ENCODE measurements around the gene PAPPA2. TPM values are rescaled to one million over a fixed set of nuclear protein-coding genes. Genes with fewer than 3 reads are reported as not detected.
"Not testable (repeated sequence)": the region's sequence is repeated elsewhere in the genome, so short reads cannot be mapped to it uniquely, and the experiment has no call there.

PAPPA2 gene
- total and polyA plus RNA-seq, 5 donors = 0.18 to 1.1 (median 0.74) TPM

GRCh38 chr1:176451741-176452140 is 11.2 kb upstream of the PAPPA2 start:
- 80% methylated on average over 2 of the region's 2 CpGs for WGBS
- H3K9me3 ChIP-seq (ENCODE audit: control insufficient read depth, low read length); ATAC-seq; H3K27ac ChIP-seq (ENCODE audit: low read length); H3K4me1 ChIP-seq (ENCODE audit: control insufficient read depth, insufficient read depth, low read length); H3K27me3 ChIP-seq (ENCODE audit: control insufficient read depth, insufficient read depth); DNase-seq; H3K4me3 ChIP-seq (ENCODE audit: low read length); intact Hi-C loops (cut with DNase I): not testable (repeated sequence)

GRCh38 chr1:176456795-176457194 is 6.2 kb upstream of the PAPPA2 start:
- Histone ChIP-seq H3K9me3 (ENCODE audit: control insufficient read depth, low read length) (no peaks in the 10 kb centered on the region), H3K27me3 (ENCODE audit: control insufficient read depth, insufficient read depth) (no peaks in the 10 kb centered on the region), H3K27ac (ENCODE audit: low read length) (no peak overlapping the region), H3K4me3 (ENCODE audit: low read length) (no peak overlapping the region), H3K4me1 (ENCODE audit: control insufficient read depth, insufficient read depth, low read length) (no peaks in the 10 kb centered on the region)
- WGBS = 76% methylated on average over 8 of the region's 8 CpGs
- intact Hi-C loops (cut with DNase I) = no loop called here
- DNase-seq (no peak), ATAC-seq (no peak)

GRCh38 chr1:176460544-176461336 is 2.2 kb upstream of the PAPPA2 start:
- H3K9me3 ChIP-seq (ENCODE audit: control insufficient read depth, low read length) = no peaks in the 10 kb centered on the region
- H3K4me3 ChIP-seq (ENCODE audit: low read length) = no peak overlapping the region
- no peak overlapping the region for H3K27ac ChIP-seq (ENCODE audit: low read length)
- no peaks in the 10 kb centered on the region for H3K27me3 ChIP-seq (ENCODE audit: control insufficient read depth, insufficient read depth)
- ATAC-seq (no peak), DNase-seq (no peak)
- WGBS = 56% methylated on average over 2 of the region's 2 CpGs
- intact Hi-C loops (cut with DNase I) = no loop called here
- no peaks in the 10 kb centered on the region for H3K4me1 ChIP-seq (ENCODE audit: control insufficient read depth, insufficient read depth, low read length)

- Histone ChIP-seq H3K27me3 (ENCODE audit: control insufficient read depth, insufficient read depth) (no peaks in the 10 kb centered on the region), H3K9me3 (ENCODE audit: control insufficient read depth, low read length) (no peaks in the 10 kb centered on the region), H3K4me3 (ENCODE audit: low read length) (no peak overlapping the region), H3K27ac (ENCODE audit: low read length) (no peak overlapping the region), H3K4me1 (ENCODE audit: control insufficient read depth, insufficient read depth, low read length) (no peaks in the 10 kb centered on the region)
- 75% methylated on average over 1 of the region's 1 CpG for WGBS
- DNase-seq (no peak), ATAC-seq (no peak)
- intact Hi-C loops (cut with DNase I) = no loop called here
These were observed 1.4 kb upstream of the PAPPA2 start for GRCh38 chr1:176461576-176461975.

GRCh38 chr1:176466514-176466913 is 3.5 kb downstream of the PAPPA2 start:
- H3K27ac ChIP-seq (ENCODE audit: low read length) = no peak overlapping the region
- H3K27me3 ChIP-seq (ENCODE audit: control insufficient read depth, insufficient read depth) = no peaks in the 10 kb centered on the region
- 38% methylated on average over 3 of the region's 3 CpGs for WGBS
- DNase-seq (no peak), ATAC-seq (no peak)
- intact Hi-C loops (cut with DNase I) = no loop called here
- no peaks in the 10 kb centered on the region for H3K9me3 ChIP-seq (ENCODE audit: control insufficient read depth, low read length)
- no peak overlapping the region for H3K4me3 ChIP-seq (ENCODE audit: low read length)
- H3K4me1 ChIP-seq (ENCODE audit: control insufficient read depth, insufficient read depth, low read length) = peaks cover 2% of the 10 kb centered on the region

GRCh38 chr1:176469450-176470010 is 6.6 kb downstream of the PAPPA2 start:
- H3K27ac ChIP-seq (ENCODE audit: low read length) = no peak overlapping the region
- no peak overlapping the region for H3K4me3 ChIP-seq (ENCODE audit: low read length)
- ATAC-seq (peak in 1 of 2 donors; percentile 50), DNase-seq (no peak)
- no peaks in the 10 kb centered on the region for H3K27me3 ChIP-seq (ENCODE audit: control insufficient read depth, insufficient read depth)
- H3K4me1 ChIP-seq (ENCODE audit: control insufficient read depth, insufficient read depth, low read length) = peaks cover 2% of the 10 kb centered on the region
- intact Hi-C loops (cut with DNase I) = no loop called here
- WGBS = 40% methylated on average over 7 of the region's 7 CpGs
- no peaks in the 10 kb centered on the region for H3K9me3 ChIP-seq (ENCODE audit: control insufficient read depth, low read length)

GRCh38 chr1:176471338-176472121 is 8.6 kb downstream of the PAPPA2 start:
- intact Hi-C loops (cut with DNase I) = no loop called here
- Histone ChIP-seq H3K27me3 (ENCODE audit: control insufficient read depth, insufficient read depth) (no peaks in the 10 kb centered on the region), H3K4me3 (ENCODE audit: low read length) (no peak overlapping the region), H3K27ac (ENCODE audit: low read length) (no peak overlapping the region), H3K4me1 (ENCODE audit: control insufficient read depth, insufficient read depth, low read length) (peaks cover 2% of the 10 kb centered on the region), H3K9me3 (ENCODE audit: control insufficient read depth, low read length) (no peaks in the 10 kb centered on the region)
- DNase-seq (no peak), ATAC-seq (no peak)
- WGBS = 68% methylated on average over 5 of the region's 5 CpGs

GRCh38 chr1:176479971-176480370 is 17.0 kb downstream of the PAPPA2 start:
- H3K4me1 ChIP-seq (ENCODE audit: control insufficient read depth, insufficient read depth, low read length) = no peaks in the 10 kb centered on the region
- peak in 1 of 3 donors; percentile 19 for DNase-seq

GRCh38 chr1:176480750-176481149 is 17.8 kb downstream of the PAPPA2 start:
- Histone ChIP-seq H3K27ac (ENCODE audit: low read length) (no peak overlapping the region), H3K9me3 (ENCODE audit: control insufficient read depth, low read length) (no peaks in the 10 kb centered on the region), H3K4me3 (ENCODE audit: low read length) (no peak overlapping the region), H3K27me3 (ENCODE audit: control insufficient read depth, insufficient read depth) (no peaks in the 10 kb centered on the region), H3K4me1 (ENCODE audit: control insufficient read depth, insufficient read depth, low read length) (no peaks in the 10 kb centered on the region)
- no peak for ATAC-seq
- 81% methylated on average over 9 of the region's 9 CpGs for WGBS
- intact Hi-C loops (cut with DNase I) = no loop called here
- DNase-seq = no peak

More at GRCh38 chr1:176479971-176480370, 17.0 kb downstream of the PAPPA2 start:
- no peaks in the 10 kb centered on the region for H3K27me3 ChIP-seq (ENCODE audit: control insufficient read depth, insufficient read depth)
- no peak overlapping the region for H3K4me3 ChIP-seq (ENCODE audit: low read length)
- intact Hi-C loops (cut with DNase I) = no loop called here
- no peak overlapping the region for H3K27ac ChIP-seq (ENCODE audit: low read length)
- 40% methylated on average over 7 of the region's 7 CpGs for WGBS
- H3K9me3 ChIP-seq (ENCODE audit: control insufficient read depth, low read length) = no peaks in the 10 kb centered on the region
- no peak for ATAC-seq

GRCh38 chr1:176485083-176485482 is 22.1 kb downstream of the PAPPA2 start:
- WGBS = 68% methylated on average over 1 of the region's 1 CpG
- Histone ChIP-seq H3K4me3 (ENCODE audit: low read length) (no peak overlapping the region), H3K27me3 (ENCODE audit: control insufficient read depth, insufficient read depth) (no peaks in the 10 kb centered on the region), H3K4me1 (ENCODE audit: control insufficient read depth, insufficient read depth, low read length) (no peaks in the 10 kb centered on the region), H3K27ac (ENCODE audit: low read length) (no peak overlapping the region), H3K9me3 (ENCODE audit: control insufficient read depth, low read length) (no peaks in the 10 kb centered on the region)
- DNase-seq = no peak
- no peak for ATAC-seq
- intact Hi-C loops (cut with DNase I) = no loop called here

GRCh38 chr1:176494436-176494835 is 31.5 kb downstream of the PAPPA2 start:
- 38% methylated on average over 5 of the region's 5 CpGs for WGBS
- Histone ChIP-seq H3K27me3 (ENCODE audit: control insufficient read depth, insufficient read depth) (no peaks in the 10 kb centered on the region), H3K27ac (ENCODE audit: low read length) (no peak overlapping the region), H3K9me3 (ENCODE audit: control insufficient read depth, low read length) (no peaks in the 10 kb centered on the region), H3K4me1 (ENCODE audit: control insufficient read depth, insufficient read depth, low read length) (peaks cover 3% of the 10 kb centered on the region), H3K4me3 (ENCODE audit: low read length) (no peak overlapping the region)
- DNase-seq (peak; percentile 22 to 51 (median 36)), ATAC-seq (peak; percentile 95 to 97)
- intact Hi-C loops (cut with DNase I) = no loop called here
